Measurements from ENCODE around the gene ABCA10. TPM values are rescaled to one million over a fixed set of nuclear protein-coding genes. Genes with fewer than 3 reads are reported as not detected.

The ABCA10 gene
- total and polyA plus RNA-seq, 2 of the 8 experiments (the other 6 are each of a cell fraction or from before 2014, with no cell fraction given), result not detected

GRCh38 chr17:69207151-69207550, 21.5 kb downstream of the ABCA10 start:
- H2AFZ ChIP-seq (ENCODE audit: low read length), result no peak overlapping the region
- H3K4me2 ChIP-seq (ENCODE audit: insufficient read depth in 1 of 2, low read depth in 2 of 2, low read length in 2 of 2), result no peak overlapping the region
- H3K23ac ChIP-seq (ENCODE audit: insufficient read length), result no peak overlapping the region
- no peaks in the 10 kb centered on the region for H3K9me3 ChIP-seq (ENCODE audit: insufficient read depth in 2 of 2, low read depth in 1 of 2, low read length in 1 of 2)
- no peak overlapping the region for H3K4ac ChIP-seq (replicated peaks; ENCODE audit: insufficient read length, low read depth, low read length)
- no peak overlapping the region for H4K5ac ChIP-seq (ENCODE audit: insufficient read length, low read depth, low read length)
- no peaks in the 10 kb centered on the region for H3K4me1 ChIP-seq (replicated peaks in 1 of 4; ENCODE audit: control insufficient read depth in 3 of 4, insufficient read depth in 4 of 4, low read length in 3 of 4)
- H4K20me1 ChIP-seq (replicated peaks in 1 of 2; ENCODE audit: control insufficient read depth in 1 of 2, insufficient read depth in 2 of 2, low read length in 2 of 2), result no peaks in the 10 kb centered on the region
- WGBS, 2 experiments (ENCODE audit: extremely low coverage in 1 of 2, insufficient coverage in 1 of 2, insufficient read length in 1 of 2, insufficient replicate concordance in 2 of 2, low coverage in 1 of 2, low lambda C conversion rate in 2 of 2, missing lambda C conversion rate in 1 of 2), result 87% methylated on average over 4 of the region's 4 CpGs; no CpG with 5 or more reads in 1 of the 2 experiments
- H3K18ac ChIP-seq (ENCODE audit: extremely low read depth, low read length), result no peak overlapping the region
- H3K23me2 ChIP-seq (ENCODE audit: low read depth, low read length), result no peaks in the 10 kb centered on the region
- no peak overlapping the region for H2BK20ac ChIP-seq (ENCODE audit: low read length)
- no peak overlapping the region for H4K91ac ChIP-seq (replicated peaks; ENCODE audit: insufficient read length, low read length)
- H2BK15ac ChIP-seq (ENCODE audit: low read length), result no peak overlapping the region
- H3K36me3 ChIP-seq (ENCODE audit: control insufficient read depth in 2 of 4, insufficient read depth in 4 of 4, low read length in 3 of 4), result no peaks in the 10 kb centered on the region
- no peak overlapping the region for H2BK5ac ChIP-seq (ENCODE audit: low read depth, low read length)
- no peaks in the 10 kb centered on the region for H3K79me1 ChIP-seq (ENCODE audit: low read depth, low read length)
- H3K4me3 ChIP-seq (ENCODE audit: extremely low read depth in 1 of 4, insufficient read depth in 2 of 4, low read depth in 3 of 4, low read length in 4 of 4), result no peak overlapping the region
- H2AK5ac ChIP-seq (ENCODE audit: low read depth, low read length), result no peak overlapping the region
- no peak for DNase-seq (ENCODE audit: low read depth in 1 of 2, low spot score in 2 of 2)
- no peak overlapping the region for H3K9ac ChIP-seq (replicated peaks in 1 of 4; ENCODE audit: extremely low read depth in 1 of 4, low read depth in 3 of 4, low read length in 3 of 4)
- H3K27me3 ChIP-seq (replicated peaks in 1 of 4; ENCODE audit: control insufficient read depth in 3 of 4, extremely low read depth in 1 of 4, insufficient read depth in 3 of 4, low read length in 3 of 4), result no peaks in the 10 kb centered on the region
- no peak overlapping the region for H3K14ac ChIP-seq (ENCODE audit: insufficient read length)
- no peak overlapping the region for H4K8ac ChIP-seq (ENCODE audit: extremely low read depth, insufficient read depth, low read length)
- no peaks in the 10 kb centered on the region for H3K79me2 ChIP-seq (ENCODE audit: control insufficient read depth in 1 of 2, insufficient read depth in 2 of 2, low read length in 2 of 2)
- ChIA-PET POLR2A (ENCODE audit: partially characterized antibody) (no interaction called here), CTCF (ENCODE audit: partially characterized antibody) (interaction anchor here (0.7 to 1.7 kb wide), 2 partner anchors 122 to 224 kb away, joined by 3 to 4 read pairs; no protein-coding TSS in a partner anchor)
- H3K27ac ChIP-seq (ENCODE audit: low read depth, low read length), result no peak overlapping the region
- H2BK12ac ChIP-seq (ENCODE audit: low read depth, low read length), result no peak overlapping the region
- no peak for FAIRE-seq
- no peak overlapping the region for H3K56ac ChIP-seq (replicated peaks; ENCODE audit: insufficient read length, low read depth, low read length)
- TF ChIP-seq RAD21 (IDR thresholded peaks at IDR 0.05 in 1 of 2, conservative IDR thresholded peaks at IDR 0.05 in 1 of 2; ENCODE audit: low read depth in 2 of 2, low read length in 2 of 2), result no peak
- TF ChIP-seq RBBP5 (IDR thresholded peaks at IDR 0.05; ENCODE audit: borderline replicate concordance, low read depth, low read length), result no peak
- no peak for TF ChIP-seq CBX8 (IDR thresholded peaks at IDR 0.05; ENCODE audit: borderline replicate concordance, low read depth, low read length)
- TF ChIP-seq E2F6 (IDR thresholded peaks at IDR 0.05), result no peak
- TF ChIP-seq ASH2L (IDR thresholded peaks at IDR 0.05; ENCODE audit: low read length), result no peak
- TF ChIP-seq KDM4A (IDR thresholded peaks at IDR 0.05; ENCODE audit: low read depth, low read length, severe bottlenecking), result no peak
- no peak for TF ChIP-seq MAFK (IDR thresholded peaks at IDR 0.05; ENCODE audit: low read depth, low read length)
- no peak for TF ChIP-seq SAP30 (IDR thresholded peaks at IDR 0.05; ENCODE audit: insufficient read depth, insufficient replicate concordance, low read length)
- no peak for TF ChIP-seq TCF12 (IDR thresholded peaks at IDR 0.05; ENCODE audit: low read depth, low read length)
- H2BK120ac ChIP-seq (replicated peaks; ENCODE audit: low read depth, low read length), result no peak overlapping the region
